HCT116 (cell line): ENCODE measurements around the gene FGF18. TPM values are rescaled to one million over a fixed set of nuclear protein-coding genes. Genes with fewer than 3 reads are reported as not detected.

Experiments
- ATAC-seq: fragments of 200-7000 bp; cut with Tn5 transposase; 2 replicates; pipeline ENCODE4 v1.9.1; 2020; ENCODE audit warnings: mild to moderate bottlenecking, moderate library complexity
- BruUV-seq: library from RNA; stranded (reverse); fragments of 400-500 nt; replicated peaks from 2 replicates; lab custom pipeline; 2021; lab: Mats Ljungman, UMichigan
- CTCF ChIA-PET: fragments of 300-600 bp; sonication (Branson Sonifier 250); formaldehyde crosslinking; loops from one replicate; lab custom pipeline; 2021; ENCODE audit warnings: antibody characterized with exemption; lab: Charles Lee
- POLR2A ChIA-PET: fragments of 300-600, 350-600 bp; sonication (Branson Sonifier 250); formaldehyde crosslinking; loops from one replicate; lab custom pipeline; 2021; ENCODE audit warnings: antibody characterized with exemption; lab: Charles Lee
- RAD21 ChIA-PET, 2 experiments: fragments of 300-600 bp; sonication (Branson Sonifier 250); formaldehyde crosslinking; loops; one replicate each; lab custom pipeline; 2023; ENCODE audit warnings: low total read pairs in 2 of 2; ENCODE audit not compliant: uncharacterized antibody in 2 of 2, unreplicated experiment in 2 of 2, low non-redundant PET in 1 of 2; lab: Charles Lee
- DNase-seq: peaks from one replicate; pipeline ENCODE4 v3.0.0-alpha.2; 2010; ENCODE audit warnings: low read depth, low spot score
- H2AFZ ChIP-seq: fragments of 200-600 bp; shearing (Covaris generic), sonication (generic); 2 replicates; pipeline ENCODE4 v1.6.1; 2017; ENCODE audit warnings: low read depth, mixed run types, mixed read lengths, antibody characterized with exemption, low read length; ENCODE audit not compliant: poor library complexity, severe bottlenecking
- H3K27ac ChIP-seq: 2 replicates; pipeline ENCODE4 v1.5.1; 2012; ENCODE audit warnings: low read depth, low read length
- H3K27me3 ChIP-seq: fragments of 200-600 bp; sonication (generic); 2 replicates; pipeline ENCODE4 v1.6.1; 2016; ENCODE audit warnings: mixed run types, low read length, mixed read lengths; ENCODE audit not compliant: insufficient read depth
- H3K36me3 ChIP-seq, 2 experiments: fragments of 200-500 bp in 1 of 2; fragments of 200-600 bp in 1 of 2; sonication (Bioruptor generic) in 1 of 2; sonication (generic) in 1 of 2; 2 replicates each; pipeline versions ENCODE4 v1.5.1 to v1.6.1; 2014 to 2016; ENCODE audit warnings: low read length in 2 of 2, inconsistent platforms in 1 of 2, mixed read lengths in 1 of 2, mixed run types in 1 of 2; ENCODE audit not compliant: insufficient read depth in 2 of 2, control insufficient read depth in 1 of 2
- H3K4me1 ChIP-seq, 2 experiments: fragments of 200-600 bp in 1 of 2; sonication (generic) in 1 of 2; 2 replicates each; pipeline versions ENCODE4 v1.5.1 to v1.6.1; 2012 to 2017; ENCODE audit warnings: low read length in 2 of 2, inconsistent platforms in 1 of 2, mild to moderate bottlenecking in 1 of 2, mixed read lengths in 1 of 2, mixed run types in 1 of 2, moderate library complexity in 1 of 2; ENCODE audit not compliant: insufficient read depth in 2 of 2, control insufficient read depth in 1 of 2
- H3K4me2 ChIP-seq: fragments of 200-600 bp; sonication (generic); 2 replicates; pipeline ENCODE4 v1.6.1; 2017; ENCODE audit warnings: mixed run types, low read length, mixed read lengths
- H3K4me3 ChIP-seq, 2 experiments: fragments of 200-600 bp in 1 of 2; sonication (generic) in 1 of 2; replicated peaks in 1 of 2; 2 replicates each; pipeline ENCODE4 v1.5.1; 2011 to 2016; ENCODE audit warnings: low read length in 2 of 2, control low read depth in 1 of 2, low read depth in 1 of 2, mild to moderate bottlenecking in 1 of 2, mixed read lengths in 1 of 2, mixed run types in 1 of 2
- H3K79me2 ChIP-seq: fragments of 200-600 bp; sonication (generic); 2 replicates; pipeline ENCODE4 v1.6.1; 2017; ENCODE audit warnings: mild to moderate bottlenecking, mixed run types, low read length, moderate library complexity, mixed read lengths; ENCODE audit not compliant: insufficient read depth
- H3K9ac ChIP-seq: fragments of 200-600 bp; sonication (generic); 2 replicates; pipeline ENCODE4 v1.6.1; 2016; ENCODE audit warnings: low read length, mixed read lengths
- H3K9me2 ChIP-seq: fragments of 200-600 bp; sonication (generic), shearing (Covaris generic); 2 replicates; pipeline ENCODE4 v1.6.1; 2017; ENCODE audit warnings: mixed run types, mild to moderate bottlenecking, moderate library complexity; ENCODE audit not compliant: insufficient read depth
- H3K9me3 ChIP-seq, 2 experiments: fragments of 200-500 bp in 1 of 2; fragments of 200-600 bp in 1 of 2; sonication (Bioruptor generic) in 1 of 2; sonication (generic) in 1 of 2; 2 replicates each; pipeline ENCODE4 v1.6.1; 2014 to 2017; ENCODE audit warnings: low read length in 2 of 2, mixed read lengths in 2 of 2, inconsistent platforms in 1 of 2, low read depth in 1 of 2, mild to moderate bottlenecking in 1 of 2, mixed run types in 1 of 2, moderate library complexity in 1 of 2; ENCODE audit not compliant: control insufficient read depth in 1 of 2, insufficient read depth in 1 of 2
- H4K20me1 ChIP-seq: fragments of 200-600 bp; sonication (generic), shearing (Covaris generic); 2 replicates; pipeline ENCODE4 v1.6.1; 2017; ENCODE audit warnings: mixed run types, mild to moderate bottlenecking, moderate library complexity; ENCODE audit not compliant: insufficient read depth
- ATF3 ChIP-seq: IDR thresholded peaks from 2 replicates; pipeline ENCODE4 v1.6.1; 2012
- CBX3 ChIP-seq: IDR thresholded peaks from 2 replicates; pipeline ENCODE4 v1.6.1; 2012; ENCODE audit warnings: low read depth
- CTCF ChIP-seq, 3 experiments: fragments of 200-600 bp in 1 of 3; sonication (generic) in 1 of 3; IDR thresholded peaks in 2 of 3; conservative IDR thresholded peaks in 1 of 3; 2 replicates each; pipeline ENCODE4 v1.5.1; 2012 to 2017; ENCODE audit warnings: low read depth in 2 of 3, low read length in 2 of 3, antibody characterized with exemption in 1 of 3, borderline replicate concordance in 1 of 3, control low read depth in 1 of 3, mild to moderate bottlenecking in 1 of 3, mixed read lengths in 1 of 3, mixed run types in 1 of 3, moderate library complexity in 1 of 3; ENCODE audit not compliant: insufficient read depth in 1 of 3
- ELF1 ChIP-seq: IDR thresholded peaks from 2 replicates; pipeline ENCODE4 v1.6.1; 2012; ENCODE audit warnings: low read depth, borderline replicate concordance
- FOSL1 ChIP-seq: IDR thresholded peaks from 2 replicates; pipeline ENCODE4 v1.6.1; 2012; ENCODE audit warnings: low read depth
- MAX ChIP-seq: IDR thresholded peaks from 2 replicates; pipeline ENCODE4 v1.6.1; 2012
- POLR2A ChIP-seq: IDR thresholded peaks from 2 replicates; pipeline ENCODE4 v1.7.0; 2011; ENCODE audit warnings: borderline replicate concordance; ENCODE audit not compliant: insufficient read depth, insufficient read length; ENCODE audit errors: extremely low read depth
- RAD21 ChIP-seq: IDR thresholded peaks from 2 replicates; pipeline ENCODE4 v1.6.1; 2012; ENCODE audit warnings: low read depth, mild to moderate bottlenecking
- SIN3A ChIP-seq: IDR thresholded peaks from 2 replicates; pipeline ENCODE4 v1.6.1; 2012; ENCODE audit warnings: low read depth
- SP1 ChIP-seq: IDR thresholded peaks from 2 replicates; pipeline ENCODE4 v1.6.1; 2012; ENCODE audit warnings: low read depth
- YY1 ChIP-seq: IDR thresholded peaks from 2 replicates; pipeline ENCODE4 v1.6.1; 2011; ENCODE audit warnings: low read length, low read depth, moderate library complexity, mild to moderate bottlenecking; ENCODE audit not compliant: insufficient replicate concordance; ENCODE audit errors: extremely low read depth
- intact Hi-C: fragments of 100-400 bp; cut with micrococcal nuclease; formaldehyde crosslinking; loops from 2 replicates; pipeline ENCODE4 v1.10.0; 2022
- total RNA-seq: library from RNA; stranded (reverse); gene quantifications from one replicate; pipeline ENCODE4 v1.2.1, GENCODE V29; 2021; ENCODE audit not compliant: unreplicated experiment

The FGF18 gene
- total RNA-seq, 1 experiment from 2014 or later = 0.96 TPM

- TF ChIP-seq SIN3A = no peak
- TF ChIP-seq POLR2A = no peak
- no peak for TF ChIP-seq FOSL1
- TF ChIP-seq RAD21 = no peak
- TF ChIP-seq CTCF (IDR thresholded peaks at IDR 0.05 in 2 of 3, conservative IDR thresholded peaks at IDR 0.05 in 1 of 3; ENCODE audit: borderline replicate concordance in 1 of 3, insufficient read depth in 1 of 3, low read depth in 2 of 3, low read length in 2 of 3) = no peak
- no peak for TF ChIP-seq CBX3
- no peak for TF ChIP-seq MAX
- TF ChIP-seq ELF1 = no peak
- TF ChIP-seq ATF3 = no peak
- TF ChIP-seq SP1 = no peak
- TF ChIP-seq YY1 = no peak
- H4K20me1 ChIP-seq = no peaks in the 10 kb centered on the region
- H3K27ac ChIP-seq = no peak overlapping the region
- no peaks in the 10 kb centered on the region for H3K79me2 ChIP-seq
- H3K27me3 ChIP-seq = no peaks in the 10 kb centered on the region
- intact Hi-C loops = no loop called here
- no peak for DNase-seq
- H3K9me3 ChIP-seq = no peaks in the 10 kb centered on the region
- no peak overlapping the region for H2AFZ ChIP-seq
- H3K4me2 ChIP-seq = no peak overlapping the region
- ChIA-PET POLR2A (no interaction called here), RAD21 (no interaction called here), CTCF (no interaction called here)
- H3K9ac ChIP-seq = no peak overlapping the region
- H3K9me2 ChIP-seq = no peaks in the 10 kb centered on the region
- H3K4me3 ChIP-seq = no peak overlapping the region
- H3K36me3 ChIP-seq = no peaks in the 10 kb centered on the region
- H3K4me1 ChIP-seq = no peaks in the 10 kb centered on the region
- no peak for ATAC-seq
- BruUV-seq = no TSS peak
Observed at GRCh38 chr5:171480239-171480638, 60.8 kb downstream of the FGF18 start.
